HG03378 (cell line): ENCODE measurements around the gene GLI2.

Source experiments
- ATAC-seq: cut with Tn5 transposase; IDR thresholded peaks from one replicate; pipeline ENCODE4 v1.9.1; 2021; ENCODE audit warnings: mild to moderate bottlenecking, moderate library complexity; ENCODE audit not compliant: unreplicated experiment

The GLI2 gene

GRCh38 chr2:120737340-120738101 lies 1.9 kb downstream of the GLI2 start:
- no peak for ATAC-seq

GRCh38 chr2:120738117-120738516 lies 2.4 kb downstream of the GLI2 start:
- ATAC-seq: no peak

- no peak for ATAC-seq
Observed at GRCh38 chr2:120738786-120739437, 3.2 kb downstream of the GLI2 start.

GRCh38 chr2:120739438-120740090 lies 3.9 kb downstream of the GLI2 start:
- no peak for ATAC-seq

GRCh38 chr2:120740375-120740764 lies 4.7 kb downstream of the GLI2 start:
- no peak for ATAC-seq

GRCh38 chr2:120740765-120741524 lies 5.3 kb downstream of the GLI2 start:
- ATAC-seq: no peak

GRCh38 chr2:120741571-120742561 lies 6.2 kb downstream of the GLI2 start:
- no peak for ATAC-seq

GRCh38 chr2:120743657-120744056 lies 8.0 kb downstream of the GLI2 start:
- ATAC-seq: no peak

- ATAC-seq: no peak
Observed at GRCh38 chr2:120744817-120745216, 9.1 kb downstream of the GLI2 start.

GRCh38 chr2:120745420-120746111 lies 9.9 kb downstream of the GLI2 start:
- ATAC-seq: no peak

GRCh38 chr2:120746144-120746543 lies 10.5 kb downstream of the GLI2 start:
- no peak for ATAC-seq

GRCh38 chr2:120747281-120747680 lies 11.6 kb downstream of the GLI2 start:
- no peak for ATAC-seq

- no peak for ATAC-seq
Observed at GRCh38 chr2:120747706-120748105, 12.0 kb downstream of the GLI2 start.

- no peak for ATAC-seq
Observed at GRCh38 chr2:120748310-120748709, 12.6 kb downstream of the GLI2 start.

- no peak for ATAC-seq
Observed at GRCh38 chr2:120748741-120749140, 13.1 kb downstream of the GLI2 start.

GRCh38 chr2:120749506-120750431 lies 14.1 kb downstream of the GLI2 start:
- ATAC-seq: no peak

- no peak for ATAC-seq
Observed at GRCh38 chr2:120750488-120751210, 15.0 kb downstream of the GLI2 start.

- ATAC-seq: no peak
Observed at GRCh38 chr2:120751553-120751952, 15.9 kb downstream of the GLI2 start.
